HepG2 (cell line): Measurements from ENCODE around the gene CA5B. TPM values are rescaled to one million over a fixed set of nuclear protein-coding genes. Genes with fewer than 3 reads are reported as not detected.

Source experiments
- ATAC-seq: fragments of 200-7000 bp; cut with Tn5 transposase; 3 replicates; pipeline ENCODE4 v1.9.1; 2020; ENCODE audit warnings: mild to moderate bottlenecking, moderate library complexity
- BruUV-seq: library from RNA; stranded (reverse); fragments of 400-500 nt; replicated peaks from 2 replicates; lab custom pipeline; 2021; lab: Mats Ljungman, UMichigan
- CTCF ChIA-PET: fragments of 300-600 bp; formaldehyde crosslinking; extraction: SDS; loops from one replicate; lab custom pipeline; 2021; ENCODE audit warnings: low total read pairs, inconsistent platforms, low intra/inter-chr PET ratio; lab: Yijun Ruan, JAX
- POLR2A ChIA-PET: fragments of 350-600 bp; sonication (Branson Sonifier 250); formaldehyde crosslinking; loops from one replicate; lab custom pipeline; 2020; ENCODE audit warnings: antibody characterized with exemption, inconsistent platforms; lab: Yijun Ruan, JAX
- DNase-seq: peaks from one replicate; pipeline ENCODE4 v3.0.0-alpha.2; 2015; ENCODE audit warnings: low spot score
- FAIRE-seq: peaks from 3 replicates; lab custom pipeline; 2011; peaks lifted over from hg19 to GRCh38; lab: Jason Lieb, UNC
- H2AFZ ChIP-seq: one replicate; pipeline ENCODE4 v1.6.1; 2011; ENCODE audit warnings: low read length, inconsistent platforms
- H3K27ac ChIP-seq: fragments of 300-600 bp; 3 replicates; pipeline ENCODE4 v1.8.0; 2011; ENCODE audit warnings: mixed run types, mild to moderate bottlenecking, mixed read lengths, low read length, inconsistent platforms; ENCODE audit not compliant: insufficient read depth; ENCODE audit errors: extremely low read length
- H3K27me3 ChIP-seq, 2 experiments: fragments of 200-600 bp in 1 of 2; 2 replicates in 1 of 2; 3 replicates in 1 of 2; pipeline versions ENCODE4 v1.6.0 to v1.8.0; 2011; ENCODE audit warnings: low read length in 2 of 2, mild to moderate bottlenecking in 2 of 2, moderate library complexity in 2 of 2, inconsistent platforms in 1 of 2; ENCODE audit not compliant: insufficient read depth in 2 of 2, control insufficient read depth in 1 of 2
- H3K36me3 ChIP-seq, 2 experiments: fragments of 200-600 bp in 1 of 2; replicated peaks in 1 of 2; 2 replicates in 1 of 2; 3 replicates in 1 of 2; pipeline versions ENCODE4 v1.5.1 to v1.8.0; 2011; ENCODE audit warnings: low read length in 2 of 2, inconsistent platforms in 1 of 2; ENCODE audit not compliant: insufficient read depth in 2 of 2, control insufficient read depth in 1 of 2
- H3K4me1 ChIP-seq: 2 replicates; pipeline ENCODE4 v1.5.1; 2012; ENCODE audit warnings: low read length, inconsistent platforms; ENCODE audit not compliant: insufficient read depth
- H3K4me2 ChIP-seq: 2 replicates; pipeline ENCODE4 v1.6.0; 2011; ENCODE audit warnings: low read depth, low read length, inconsistent platforms
- H3K4me3 ChIP-seq, 3 experiments: fragments of 200-600 bp in 1 of 3; sonication (generic), shearing (Covaris generic) in 1 of 3; replicated peaks in 1 of 3; 2 replicates each; pipeline ENCODE4 v1.5.1; 2011 to 2016; ENCODE audit warnings: low read length in 3 of 3, inconsistent platforms in 2 of 3, low read depth in 2 of 3, mild to moderate bottlenecking in 2 of 3, control low read depth in 1 of 3, mixed read lengths in 1 of 3; ENCODE audit not compliant: insufficient read depth in 1 of 3
- H3K79me2 ChIP-seq: one replicate; pipeline ENCODE4 v1.6.1; 2011; ENCODE audit warnings: low read length, inconsistent platforms; ENCODE audit not compliant: insufficient read depth
- H3K9ac ChIP-seq: 2 replicates; pipeline ENCODE4 v1.6.0; 2011; ENCODE audit warnings: mild to moderate bottlenecking, low read depth, low read length, inconsistent platforms; ENCODE audit not compliant: insufficient read depth
- H3K9me3 ChIP-seq: 2 replicates; pipeline ENCODE4 v1.5.1; 2012; ENCODE audit warnings: mild to moderate bottlenecking, low read length
- H4K20me1 ChIP-seq: 2 replicates; pipeline ENCODE4 v1.6.0; 2011; ENCODE audit warnings: inconsistent platforms, mild to moderate bottlenecking, low read length, moderate library complexity; ENCODE audit not compliant: insufficient read depth
- AHDC1 ChIP-seq: sonication (generic); formaldehyde crosslinking; IDR thresholded peaks from 2 replicates; pipeline ENCODE4 v1.5.1; 2020; ENCODE audit warnings: mild to moderate bottlenecking, missing genetic modification reagents, borderline replicate concordance
- CEBPB ChIP-seq: IDR thresholded peaks from 2 replicates; pipeline ENCODE4 v1.6.1; 2011; ENCODE audit warnings: low read depth, low read length, improper control_type of control experiment, borderline replicate concordance
- CEBPG ChIP-seq: IDR thresholded peaks from 2 replicates; pipeline ENCODE4 v1.6.1; 2016
- MED1 ChIP-seq: sonication (generic); formaldehyde crosslinking; IDR thresholded peaks from 2 replicates; pipeline ENCODE4 v1.4.0; 2020; ENCODE audit warnings: missing genetic modification reagents
- MYPOP ChIP-seq: sonication (generic); formaldehyde crosslinking; IDR thresholded peaks from 2 replicates; pipeline ENCODE4 v1.8.1; 2023; ENCODE audit warnings: mild to moderate bottlenecking, moderate library complexity, missing genetic modification reagents
- RERE ChIP-seq: IDR thresholded peaks from 2 replicates; pipeline ENCODE4 v1.6.1; 2016; ENCODE audit warnings: low read depth, missing genetic modification reagents, missing compliant biosample characterization
- RXRB ChIP-seq: IDR thresholded peaks from 2 replicates; pipeline ENCODE4 v1.6.1; 2016; ENCODE audit warnings: borderline replicate concordance, missing genetic modification reagents, missing compliant biosample characterization
- SOX13 ChIP-seq, 3 experiments: fragments of 450-650 bp in 1 of 3; sonication (generic) in 1 of 3; formaldehyde crosslinking in 1 of 3; IDR thresholded peaks in 2 of 3; conservative IDR thresholded peaks in 1 of 3; 2 replicates each; pipeline versions ENCODE4 v1.5.0 to v1.6.1; 2016 to 2020; ENCODE audit warnings: antibody characterized with exemption in 1 of 3, mild to moderate bottlenecking in 1 of 3, missing compliant biosample characterization in 1 of 3, missing genetic modification reagents in 1 of 3, moderate library complexity in 1 of 3
- WGBS: methylation state at CpG from one replicate; pipeline ENCODE4 v1.1.6; 2017; ENCODE audit warnings: low lambda C conversion rate; 5-methylcytosine and 5-hydroxymethylcytosine counted together
- in situ Hi-C: cut with HindIII; loops from 2 replicates; pipeline ENCODE4 v1.10.0; 2017; ENCODE audit warnings: low pct_unique_long_range_greater_than_20kb; ENCODE audit not compliant: extremely low pct_ligation_motif_present
- intact Hi-C: fragments of 100-400 bp; cut with micrococcal nuclease; formaldehyde crosslinking; loops from one replicate; pipeline ENCODE4 v1.10.0; 2022; ENCODE audit not compliant: unreplicated experiment
- polyA plus RNA-seq, 8 experiments: library from polyadenylated mRNA; depleted of rRNA in 3 of 8; stranded (reverse) in 7 of 8; unstranded in 1 of 8; fragments of >200 nt; fragmentation: Illumina TruSeq in 4 of 8; extraction: Trizol in 4 of 8; gene quantifications; 2 replicates each; pipeline versions ENCODE4 v1.2.1 to v1.2.3, GENCODE V29; 2011 to 2016; ENCODE audit warnings: low read depth in 4 of 8, missing spikeins in 1 of 8, mixed read lengths in 1 of 8; ENCODE audit not compliant: insufficient read depth in 1 of 8
- total RNA-seq, 5 experiments: library from RNA; depleted of rRNA; stranded (reverse); fragments of >200 nt; fragmentation: Illumina TruSeq; extraction: Trizol; gene quantifications; 2 replicates each; pipeline ENCODE4 v1.2.3, GENCODE V29; 2016; ENCODE audit warnings: low read depth in 1 of 5

The CA5B gene
- total and polyA plus RNA-seq, 2 of the 13 experiments (the other 11 are each of a cell fraction or from before 2014, with no cell fraction given) = 1.7 to 2.2 TPM

GRCh38 chrX:15744181-15744867 lies 6.3 kb downstream of the CA5B start (continued):
- peak; percentile 61 for TF ChIP-seq AHDC1 (CRISPR knock-in tag)

- ChIA-PET CTCF (no interaction called here), POLR2A (no interaction called here)
- no peak overlapping the region for H2AFZ ChIP-seq
- no peaks in the 10 kb centered on the region for H3K27me3 ChIP-seq
- H4K20me1 ChIP-seq = peaks cover 2% of the 10 kb centered on the region; the same call in 1 of the 2 replicates
- in situ Hi-C loops (no loop called here), intact Hi-C loops (no loop called here)
- H3K36me3 ChIP-seq = no peaks in the 10 kb centered on the region
- DNase-seq = peak; percentile 54
- FAIRE-seq = peak; percentile 66
- no peak overlapping the region for H3K4me2 ChIP-seq
- 1% methylated on average over 4 of the region's 4 CpGs for WGBS
- no TSS peak for BruUV-seq
- peaks cover 16% of the 10 kb centered on the region for H3K4me1 ChIP-seq
- no peak overlapping the region for H3K4me3 ChIP-seq
- no peak overlapping the region for H3K9ac ChIP-seq
- no peaks in the 10 kb centered on the region for H3K9me3 ChIP-seq
- ATAC-seq = peak; percentile 62
- no peaks in the 10 kb centered on the region for H3K79me2 ChIP-seq
- no peak overlapping the region for H3K27ac ChIP-seq
- TF ChIP-seq MYPOP (CRISPR knock-in tag) (no peak), SOX13 (IDR thresholded peaks at IDR 0.05) (no peak), SOX13 (CRISPR knock-in tag; conservative IDR thresholded peaks at IDR 0.05 in 1 of 2, IDR thresholded peaks at IDR 0.05 in 1 of 2) (peak in 1 of 2 experiments; percentile 76; a peak in 2 of 4 replicates), CEBPB (peak; percentile 88), RXRB (CRISPR knock-in tag) (no peak), RERE (CRISPR knock-in tag) (no peak), MED1 (CRISPR knock-in tag) (no peak), CEBPG (peak; percentile 85)
Observed at GRCh38 chrX:15745179-15745578, 7.1 kb downstream of the CA5B start.
